ENCODE data around the gene GYS2.

GYS2 gene

DNA sequence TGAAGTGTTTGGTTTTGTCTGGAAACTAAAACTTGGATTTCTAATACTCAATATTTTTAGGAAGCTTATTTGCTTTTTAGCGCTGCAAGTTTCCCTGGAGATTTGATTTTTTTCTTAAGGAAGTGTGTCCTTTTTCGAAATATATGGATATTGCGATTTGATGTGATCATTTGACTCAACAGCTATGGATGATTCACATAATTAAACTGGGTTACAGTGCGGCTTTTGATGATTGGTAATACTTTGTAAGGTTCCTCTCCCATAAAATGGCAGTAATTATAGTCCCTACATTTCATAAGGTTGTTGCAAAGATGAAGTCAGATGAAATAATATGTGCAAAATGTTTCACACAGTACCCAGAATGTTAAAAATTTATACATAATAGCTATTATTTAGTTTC lies 39.9 kb upstream of the GYS2 start:
- DNase-seq (ENCODE audit: low read depth): no peak
- TF ChIP-seq, protein P1, sequence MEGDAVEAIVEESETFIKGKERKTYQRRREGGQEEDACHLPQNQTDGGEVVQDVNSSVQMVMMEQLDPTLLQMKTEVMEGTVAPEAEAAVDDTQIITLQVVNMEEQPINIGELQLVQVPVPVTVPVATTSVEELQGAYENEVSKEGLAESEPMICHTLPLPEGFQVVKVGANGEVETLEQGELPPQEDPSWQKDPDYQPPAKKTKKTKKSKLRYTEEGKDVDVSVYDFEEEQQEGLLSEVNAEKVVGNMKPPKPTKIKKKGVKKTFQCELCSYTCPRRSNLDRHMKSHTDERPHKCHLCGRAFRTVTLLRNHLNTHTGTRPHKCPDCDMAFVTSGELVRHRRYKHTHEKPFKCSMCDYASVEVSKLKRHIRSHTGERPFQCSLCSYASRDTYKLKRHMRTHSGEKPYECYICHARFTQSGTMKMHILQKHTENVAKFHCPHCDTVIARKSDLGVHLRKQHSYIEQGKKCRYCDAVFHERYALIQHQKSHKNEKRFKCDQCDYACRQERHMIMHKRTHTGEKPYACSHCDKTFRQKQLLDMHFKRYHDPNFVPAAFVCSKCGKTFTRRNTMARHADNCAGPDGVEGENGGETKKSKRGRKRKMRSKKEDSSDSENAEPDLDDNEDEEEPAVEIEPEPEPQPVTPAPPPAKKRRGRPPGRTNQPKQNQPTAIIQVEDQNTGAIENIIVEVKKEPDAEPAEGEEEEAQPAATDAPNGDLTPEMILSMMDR (IDR thresholded peaks at IDR 0.05; ENCODE audit: low read depth, low read length, missing control alignments): no peak
- no peak overlapping the region for H3K4me3 ChIP-seq (ENCODE audit: low read depth, low read length)

DNA sequence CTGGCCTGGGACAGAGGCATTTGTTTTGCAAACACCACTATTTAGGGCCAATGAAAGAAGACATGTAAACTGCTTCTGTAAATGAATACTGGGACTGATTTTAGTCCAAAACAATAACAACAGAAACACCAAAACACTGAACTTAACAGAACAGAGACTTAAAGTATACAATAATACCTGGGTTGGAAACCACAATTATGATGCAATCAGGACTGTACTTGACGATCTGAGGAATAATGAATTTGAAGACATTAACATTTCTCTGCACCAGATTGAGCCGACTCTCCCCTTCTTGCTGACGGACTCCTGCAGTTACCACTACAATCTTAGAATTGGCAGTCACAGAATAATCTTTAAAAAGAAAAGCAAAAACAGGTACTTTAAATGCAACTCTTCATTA lies 39.1 kb upstream of the GYS2 start:
- no peak for DNase-seq (ENCODE audit: low read depth)
- TF ChIP-seq, protein P1 (IDR thresholded peaks at IDR 0.05; ENCODE audit: low read depth, low read length, missing control alignments): no peak
- no peak overlapping the region for H3K4me3 ChIP-seq (ENCODE audit: low read depth, low read length)

DNA sequence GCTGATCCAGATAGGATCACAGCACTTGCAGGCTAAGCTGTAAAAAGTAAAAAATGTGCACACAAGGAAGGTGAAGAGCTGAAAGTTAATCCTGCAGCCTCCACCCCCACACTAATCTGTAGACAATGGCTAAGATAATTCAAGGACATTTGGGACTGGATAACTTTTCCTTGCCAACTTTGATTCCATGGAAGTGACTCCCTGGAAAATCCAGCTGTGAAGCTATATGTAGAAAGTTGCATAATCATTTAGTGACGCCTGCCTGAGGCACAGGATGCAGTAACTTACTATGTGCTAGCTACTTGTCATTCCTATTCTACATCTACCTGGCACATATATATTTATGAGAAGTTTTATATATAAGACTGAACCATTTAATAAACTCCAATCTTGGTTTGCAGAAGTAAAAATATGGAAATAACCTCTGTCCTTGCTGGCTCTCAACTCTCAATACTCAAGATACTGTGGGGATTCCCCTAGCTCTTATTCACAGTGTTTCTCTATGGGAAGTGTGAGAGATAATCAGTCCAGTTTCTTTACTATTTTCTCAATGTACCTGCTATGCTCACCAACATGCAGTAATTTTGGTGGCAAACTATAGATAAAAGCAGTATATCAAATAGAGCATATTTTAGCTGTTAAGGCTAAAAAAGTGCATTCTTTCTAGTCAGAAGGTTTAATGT lies 38.2 kb upstream of the GYS2 start:
- TF ChIP-seq, protein P1 (IDR thresholded peaks at IDR 0.05; ENCODE audit: low read depth, low read length, missing control alignments): no peak
- DNase-seq (ENCODE audit: low read depth): no peak
- no peak overlapping the region for H3K4me3 ChIP-seq (ENCODE audit: low read depth, low read length)

DNA sequence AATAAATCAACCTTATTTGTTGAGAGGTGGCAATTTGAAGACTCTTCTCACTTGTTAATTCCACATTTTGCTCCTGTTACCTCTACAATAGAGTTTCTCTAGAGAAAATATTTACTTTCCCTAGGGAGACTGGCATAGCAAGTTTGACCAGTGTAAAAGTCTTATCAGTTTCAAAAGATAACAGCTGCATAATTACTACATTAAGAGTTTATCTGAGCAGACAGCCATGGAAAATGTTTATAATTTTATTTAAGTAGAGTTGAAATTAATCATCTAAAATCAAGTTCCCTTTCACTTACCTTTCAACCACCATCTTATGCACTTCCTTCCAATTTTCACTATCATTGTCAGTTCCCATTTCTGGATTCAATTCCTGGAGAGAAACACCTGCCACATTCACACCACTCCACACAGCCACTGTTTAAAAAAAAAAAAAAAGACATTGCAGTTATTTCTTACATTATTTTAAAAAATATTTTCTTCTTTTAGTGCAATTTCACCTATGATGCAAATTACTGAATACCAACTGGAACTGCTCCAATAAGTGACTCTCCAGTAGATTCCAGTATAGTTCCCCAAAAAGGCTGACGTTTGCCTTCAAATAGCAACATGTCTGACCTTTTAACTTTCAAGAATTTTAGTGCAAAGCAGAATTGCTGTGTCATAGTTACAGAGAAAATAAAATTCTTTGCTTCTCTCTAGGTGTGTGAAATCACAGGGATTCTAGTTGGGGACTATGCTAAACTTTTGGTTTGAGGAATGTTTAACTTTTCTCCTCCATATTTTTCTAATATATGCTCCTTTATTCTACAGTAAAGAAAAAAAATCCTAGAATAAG lies 33.6 kb upstream of the GYS2 start:
- DNase-seq (ENCODE audit: low read depth): no peak
- H3K4me3 ChIP-seq (ENCODE audit: low read depth, low read length): no peak overlapping the region
- TF ChIP-seq, protein P1 (IDR thresholded peaks at IDR 0.05; ENCODE audit: low read depth, low read length, missing control alignments): no peak

DNA sequence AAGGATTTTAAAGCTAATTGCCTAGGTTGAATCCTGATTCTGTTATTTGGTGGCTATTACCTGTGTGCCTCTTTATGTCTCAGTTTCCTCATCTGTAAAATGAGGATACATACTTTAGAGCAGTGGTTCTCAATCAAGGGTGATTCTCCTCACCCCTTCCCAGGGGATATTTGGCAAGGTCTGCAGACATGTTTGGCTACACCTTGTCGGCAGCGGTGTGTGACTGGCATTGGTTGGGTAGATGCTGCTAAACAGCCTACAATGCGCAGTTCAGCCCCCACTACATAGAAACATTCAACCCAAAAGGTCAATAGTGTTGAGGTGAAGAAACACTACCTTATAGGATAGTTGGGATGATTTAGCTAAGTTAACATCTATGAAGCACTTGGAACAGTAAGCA lies 29.6 kb upstream of the GYS2 start:
- H3K4me3 ChIP-seq (ENCODE audit: low read depth, low read length): no peak overlapping the region
- TF ChIP-seq, protein P1 (IDR thresholded peaks at IDR 0.05; ENCODE audit: low read depth, low read length, missing control alignments): no peak
- DNase-seq (ENCODE audit: low read depth): no peak

DNA sequence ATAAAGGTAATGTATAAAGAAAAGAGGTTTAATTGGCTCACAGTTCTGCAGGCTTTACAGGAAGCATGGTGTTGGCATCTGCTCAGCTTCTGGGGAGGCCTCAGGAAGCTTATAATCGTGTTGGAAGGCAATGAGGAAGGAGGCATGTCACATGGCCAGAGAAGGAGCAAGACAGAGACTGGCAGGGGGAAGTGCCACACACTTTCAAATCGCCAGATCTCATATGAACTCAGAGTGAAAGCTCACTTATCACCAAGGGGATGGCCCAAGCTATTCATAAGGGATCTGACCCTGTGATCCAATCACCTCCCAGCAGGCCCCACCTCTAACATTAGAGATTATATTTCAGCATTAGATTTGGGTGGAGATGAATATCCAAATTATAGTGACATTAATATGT lies 26.7 kb upstream of the GYS2 start:
- H3K4me3 ChIP-seq (ENCODE audit: low read depth, low read length): no peak overlapping the region
- DNase-seq (ENCODE audit: low read depth): no peak
- TF ChIP-seq, protein P1 (IDR thresholded peaks at IDR 0.05; ENCODE audit: low read depth, low read length, missing control alignments): no peak

All from GM12864 (cell line).